ENCODE measurements around the gene WWOX. TPM values are rescaled to one million over a fixed set of nuclear protein-coding genes. Genes with fewer than 3 reads are reported as not detected.

WWOX gene
- total and polyA plus RNA-seq, 2 of the 8 experiments (the other 6 are each of a cell fraction or from before 2014, with no cell fraction given), result 5.4 to 16.7 TPM

GRCh38 chr16:79007614-79008013, 908.2 kb downstream of the WWOX start:
- Histone ChIP-seq H3K4me1 (replicated peaks in 1 of 4; ENCODE audit: control insufficient read depth in 3 of 4, insufficient read depth in 4 of 4, low read length in 3 of 4) (peaks cover 0 to 2% (median 0%) of the 10 kb centered on the region in 4 experiments; a peak in 1 of 7 replicates), H2AFZ (ENCODE audit: low read length) (no peak overlapping the region), H2BK5ac (ENCODE audit: low read depth, low read length) (no peak overlapping the region), H3K79me1 (ENCODE audit: low read depth, low read length) (no peaks in the 10 kb centered on the region), H2BK20ac (ENCODE audit: low read length) (no peak overlapping the region), H3K4ac (replicated peaks; ENCODE audit: insufficient read length, low read depth, low read length) (no peak overlapping the region), H4K8ac (ENCODE audit: extremely low read depth, insufficient read depth, low read length) (no peak overlapping the region), H2BK12ac (ENCODE audit: low read depth, low read length) (no peak overlapping the region), H2AK5ac (ENCODE audit: low read depth, low read length) (no peak overlapping the region), H4K5ac (ENCODE audit: insufficient read length, low read depth, low read length) (no peak overlapping the region), H3K56ac (replicated peaks; ENCODE audit: insufficient read length, low read depth, low read length) (no peak overlapping the region), H3K4me3 (ENCODE audit: extremely low read depth in 1 of 4, insufficient read depth in 2 of 4, low read depth in 3 of 4, low read length in 4 of 4) (no peak overlapping the region), H4K91ac (replicated peaks; ENCODE audit: insufficient read length, low read length) (no peak overlapping the region), H3K9ac (replicated peaks in 1 of 4; ENCODE audit: extremely low read depth in 1 of 4, low read depth in 3 of 4, low read length in 3 of 4) (no peak overlapping the region), H3K79me2 (ENCODE audit: control insufficient read depth in 1 of 2, insufficient read depth in 2 of 2, low read length in 2 of 2) (no peaks in the 10 kb centered on the region), H2BK120ac (replicated peaks; ENCODE audit: low read depth, low read length) (no peak overlapping the region), H3K23ac (ENCODE audit: insufficient read length) (no peak overlapping the region), H3K27ac (ENCODE audit: low read depth, low read length) (no peak overlapping the region), H3K9me3 (ENCODE audit: insufficient read depth in 2 of 2, low read depth in 1 of 2, low read length in 1 of 2) (no peaks in the 10 kb centered on the region), H3K27me3 (replicated peaks in 1 of 4; ENCODE audit: control insufficient read depth in 3 of 4, extremely low read depth in 1 of 4, insufficient read depth in 3 of 4, low read length in 3 of 4) (no peaks in the 10 kb centered on the region), H4K20me1 (replicated peaks in 1 of 2; ENCODE audit: control insufficient read depth in 1 of 2, insufficient read depth in 2 of 2, low read length in 2 of 2) (no peaks in the 10 kb centered on the region), H3K4me2 (ENCODE audit: insufficient read depth in 1 of 2, low read depth in 2 of 2, low read length in 2 of 2) (no peak overlapping the region), H3K18ac (ENCODE audit: extremely low read depth, low read length) (no peak overlapping the region), H3K14ac (ENCODE audit: insufficient read length) (no peak overlapping the region), H2BK15ac (ENCODE audit: low read length) (no peak overlapping the region), H3K36me3 (ENCODE audit: control insufficient read depth in 2 of 4, insufficient read depth in 4 of 4, low read length in 3 of 4) (no peaks in the 10 kb centered on the region), H3K23me2 (ENCODE audit: low read depth, low read length) (no peaks in the 10 kb centered on the region)
- no peak for DNase-seq (ENCODE audit: low read depth in 1 of 2, low spot score in 2 of 2)
- 86% methylated on average over 3 of the region's 3 CpGs; no CpG with 5 or more reads in 1 of the 2 experiments for WGBS, 2 experiments (ENCODE audit: extremely low coverage in 1 of 2, insufficient coverage in 1 of 2, insufficient read length in 1 of 2, insufficient replicate concordance in 2 of 2, low coverage in 1 of 2, low lambda C conversion rate in 2 of 2, missing lambda C conversion rate in 1 of 2)
- ChIA-PET POLR2A (ENCODE audit: partially characterized antibody) (interaction anchor here (1.5 kb wide), 1 partner anchor 14 kb away, joined by 3 read pairs; no protein-coding TSS in a partner anchor), CTCF (ENCODE audit: partially characterized antibody) (interaction anchor here (0.6 to 1.0 kb wide), 3 partner anchors 13 to 82 kb away, joined by 3 read pairs; no protein-coding TSS in a partner anchor)
- FAIRE-seq, result no peak
- TF ChIP-seq SIRT6 (IDR thresholded peaks at IDR 0.05; ENCODE audit: low read length) (no peak), GTF2F1 (IDR thresholded peaks at IDR 0.05; ENCODE audit: borderline replicate concordance, low read depth, low read length) (no peak), FOSL1 (IDR thresholded peaks at IDR 0.05; ENCODE audit: insufficient read depth, low read depth, low read length) (no peak), SP4 (IDR thresholded peaks at IDR 0.05; ENCODE audit: low read length) (no peak), RAD21 (IDR thresholded peaks at IDR 0.05 in 1 of 2, conservative IDR thresholded peaks at IDR 0.05 in 1 of 2; ENCODE audit: low read depth in 2 of 2, low read length in 2 of 2) (no peak), POLR2AphosphoS5 (IDR thresholded peaks at IDR 0.05; ENCODE audit: low read depth, low read length) (no peak), TBP (IDR thresholded peaks at IDR 0.05; ENCODE audit: low read depth, low read length) (no peak), BRCA1 (IDR thresholded peaks at IDR 0.05; ENCODE audit: low read depth, low read length) (no peak), KDM5A (IDR thresholded peaks at IDR 0.05; ENCODE audit: low read length) (no peak), CHD2 (IDR thresholded peaks at IDR 0.05; ENCODE audit: low read length) (no peak), JUN (IDR thresholded peaks at IDR 0.05; ENCODE audit: low read depth, low read length) (no peak), EP300 (IDR thresholded peaks at IDR 0.05; ENCODE audit: borderline replicate concordance in 1 of 2, low read depth in 2 of 2, low read length in 2 of 2) (no peak), KDM4A (IDR thresholded peaks at IDR 0.05; ENCODE audit: low read depth, low read length, severe bottlenecking) (no peak), TCF12 (IDR thresholded peaks at IDR 0.05; ENCODE audit: low read depth, low read length) (no peak), CHD1 (IDR thresholded peaks at IDR 0.05; ENCODE audit: low read depth, low read length) (no peak)

Data from H1 (cell line).